OCI-LY1 (cell line): ENCODE data around the gene GALNT18.

Experiments
- H2AFZ ChIP-seq: fragments of 200-600 bp; sonication (generic), shearing (Covaris generic); 2 replicates; pipeline ENCODE4 v1.6.0; 2014; ENCODE audit warnings: antibody characterized with exemption, mild to moderate bottlenecking, low read length
- H3F3A ChIP-seq: fragments of 200-600 bp; sonication (generic), shearing (Covaris generic); 2 replicates; pipeline ENCODE4 v1.6.0; 2014; ENCODE audit warnings: mild to moderate bottlenecking, antibody characterized with exemption, low read length, moderate library complexity; ENCODE audit not compliant: insufficient read depth
- H3K27ac ChIP-seq: fragments of 200-600 bp; sonication (generic); 2 replicates; pipeline ENCODE4 v1.5.1; 2014; ENCODE audit warnings: low read length, mixed run types, mild to moderate bottlenecking, low read depth; ENCODE audit not compliant: poor library complexity, severe bottlenecking
- H3K27me3 ChIP-seq: fragments of 200-600 bp; sonication (generic); 2 replicates; pipeline ENCODE4 v1.6.0; 2014; ENCODE audit warnings: antibody characterized with exemption, mild to moderate bottlenecking, low read length, moderate library complexity; ENCODE audit not compliant: insufficient read depth
- H3K36me3 ChIP-seq: fragments of 200-600 bp; sonication (generic); 2 replicates; pipeline ENCODE4 v1.6.1; 2014; ENCODE audit warnings: mild to moderate bottlenecking, antibody characterized with exemption, low read length, moderate library complexity, mixed read lengths; ENCODE audit not compliant: insufficient read depth
- H3K4me1 ChIP-seq: fragments of 200-600 bp; sonication (generic); 2 replicates; pipeline ENCODE4 v1.5.1; 2014; ENCODE audit warnings: mild to moderate bottlenecking, low read length, moderate library complexity; ENCODE audit not compliant: insufficient read depth, severe bottlenecking
- H3K4me2 ChIP-seq: fragments of 200-600 bp; sonication (generic), shearing (Covaris generic); 2 replicates; pipeline ENCODE4 v1.6.1; 2014; ENCODE audit warnings: low read length
- H3K4me3 ChIP-seq: fragments of 200-600 bp; sonication (generic); 2 replicates; pipeline ENCODE4 v1.5.1; 2014; ENCODE audit warnings: low read length, low read depth, mild to moderate bottlenecking, mixed read lengths; ENCODE audit not compliant: poor library complexity, severe bottlenecking
- H3K79me2 ChIP-seq: fragments of 200-600 bp; shearing (Covaris generic); 2 replicates; pipeline ENCODE4 v1.6.1; 2016; ENCODE audit warnings: mixed run types, low read length, mixed read lengths; ENCODE audit not compliant: insufficient read depth
- H3K9ac ChIP-seq: fragments of 200-600 bp; sonication (generic), shearing (Covaris generic); 2 replicates; pipeline ENCODE4 v1.6.1; 2014; ENCODE audit warnings: mild to moderate bottlenecking, low read length, mixed read lengths
- H3K9me2 ChIP-seq: fragments of 200-600 bp; sonication (generic), shearing (Covaris generic); 2 replicates; pipeline ENCODE4 v1.6.1; 2014; ENCODE audit warnings: low read depth, mild to moderate bottlenecking, low read length, mixed read lengths
- H3K9me3 ChIP-seq: fragments of 200-600 bp; shearing (Covaris generic); 2 replicates; pipeline ENCODE4 v1.6.1; 2014; ENCODE audit warnings: low read length, mixed read lengths
- H4K20me1 ChIP-seq: fragments of 200-600 bp; sonication (generic), shearing (Covaris generic); 2 replicates; pipeline ENCODE4 v1.6.0; 2016; ENCODE audit warnings: mild to moderate bottlenecking, low read length; ENCODE audit not compliant: insufficient read depth
- CTCF ChIP-seq: fragments of 200-600 bp; sonication (generic), shearing (Covaris generic); IDR thresholded peaks from 2 replicates; pipeline ENCODE4 v1.5.1; 2017; ENCODE audit warnings: mild to moderate bottlenecking, antibody characterized with exemption, low read length, moderate library complexity, mixed read lengths
- EZH2 ChIP-seq: fragments of 200-600 bp; sonication (generic), shearing (Covaris generic); IDR thresholded peaks from 2 replicates; pipeline ENCODE4 v1.8.0; 2017; ENCODE audit warnings: borderline replicate concordance, mixed run types, mild to moderate bottlenecking, antibody characterized with exemption, low read length, moderate library complexity, mixed read lengths

The GALNT18 gene

GRCh38 chr11:11584937-11585336, 36.9 kb downstream of the GALNT18 start:
- no peaks in the 10 kb centered on the region for H3K9me3 ChIP-seq
- no peaks in the 10 kb centered on the region for H3K9me2 ChIP-seq
- H3K4me2 ChIP-seq: no peak overlapping the region
- H4K20me1 ChIP-seq: no peaks in the 10 kb centered on the region
- H3K4me3 ChIP-seq: no peak overlapping the region
- H3K79me2 ChIP-seq: no peaks in the 10 kb centered on the region
- TF ChIP-seq CTCF (no peak), EZH2 (no peak)
- H2AFZ ChIP-seq: no peak overlapping the region
- H3K27ac ChIP-seq: no peak overlapping the region
- H3K4me1 ChIP-seq: no peaks in the 10 kb centered on the region
- H3F3A ChIP-seq: no peaks in the 10 kb centered on the region
- no peaks in the 10 kb centered on the region for H3K36me3 ChIP-seq
- no peak overlapping the region for H3K9ac ChIP-seq
- no peaks in the 10 kb centered on the region for H3K27me3 ChIP-seq

GRCh38 chr11:11584530-11584810, 37.3 kb downstream of the GALNT18 start:
- H4K20me1 ChIP-seq: no peaks in the 10 kb centered on the region
- H3K4me3 ChIP-seq: no peak overlapping the region
- H3K9ac ChIP-seq: no peak overlapping the region
- H3K4me1 ChIP-seq: no peaks in the 10 kb centered on the region
- no peaks in the 10 kb centered on the region for H3K36me3 ChIP-seq
- no peak overlapping the region for H3K27ac ChIP-seq
- H3K4me2 ChIP-seq: no peak overlapping the region
- H2AFZ ChIP-seq: no peak overlapping the region
- no peak for TF ChIP-seq EZH2
- no peaks in the 10 kb centered on the region for H3K9me2 ChIP-seq
- no peaks in the 10 kb centered on the region for H3K79me2 ChIP-seq
- no peaks in the 10 kb centered on the region for H3F3A ChIP-seq
- no peaks in the 10 kb centered on the region for H3K27me3 ChIP-seq
- no peaks in the 10 kb centered on the region for H3K9me3 ChIP-seq

- Histone ChIP-seq H3K4me3 (no peak overlapping the region), H3K9me2 (no peaks in the 10 kb centered on the region), H3K27me3 (no peaks in the 10 kb centered on the region), H3K9ac (no peak overlapping the region), H3K4me1 (no peaks in the 10 kb centered on the region), H2AFZ (no peak overlapping the region), H3K27ac (no peak overlapping the region), H3K9me3 (no peaks in the 10 kb centered on the region), H3K79me2 (no peaks in the 10 kb centered on the region), H4K20me1 (no peaks in the 10 kb centered on the region), H3F3A (no peaks in the 10 kb centered on the region), H3K36me3 (no peaks in the 10 kb centered on the region), H3K4me2 (no peak overlapping the region)
- TF ChIP-seq CTCF: no peak
- TF ChIP-seq EZH2: no peak
Observed at GRCh38 chr11:11583801-11584529, 37.8 kb downstream of the GALNT18 start.
